H1 (cell line): ENCODE data around the gene SYDE1. TPM values are rescaled to one million over a fixed set of nuclear protein-coding genes. Genes with fewer than 3 reads are reported as not detected.

Source experiments
- CBX8 ChIP-seq: fragments of 300-800, 300-1000 bp; sonication (generic); IDR thresholded peaks from 2 replicates; pipeline ENCODE4 v1.7.1; 2016; ENCODE audit warnings: low read depth, low read length, borderline replicate concordance
- E2F6 ChIP-seq: IDR thresholded peaks from 2 replicates; pipeline ENCODE4 v1.6.1; 2012; ENCODE audit warnings: inconsistent platforms
- EGR1 ChIP-seq: IDR thresholded peaks from 2 replicates; pipeline ENCODE4 v1.6.1; 2011; ENCODE audit warnings: low read depth, low read length, borderline replicate concordance
- polyA plus RNA-seq, 7 experiments: library from polyadenylated mRNA; depleted of rRNA in 3 of 7; stranded (reverse) in 5 of 7; unstranded in 2 of 7; fragments of >200 nt in 5 of 7; fragments of 200-250 nt in 2 of 7; gene quantifications; 1 replicate in 5 of 7; 2 replicates in 1 of 7; 4 replicates in 1 of 7; pipeline versions ENCODE4 v1.2.1 to v1.2.3, GENCODE V29; 2011 to 2013; ENCODE audit warnings: missing spikeins in 2 of 7, mixed read lengths in 2 of 7
- total RNA-seq: library from RNA; stranded (reverse); fragmentation: NEBNext Ultra II Directional; extraction: Animal tissue kit (Norgen Biotek cat#: 25700); gene quantifications from 2 replicates; pipeline ENCODE4 v1.2.1, GENCODE V29; 2021

SYDE1 gene
- total and polyA plus RNA-seq, 2 of the 8 experiments (the other 6 are each of a cell fraction or from before 2014, with no cell fraction given): 12.0 to 16.8 TPM

GRCh38 chr19:15087182-15087581 lies 20.0 kb upstream of the SYDE1 start (continued):
- TF ChIP-seq E2F6 (no peak), CBX8 (no peak), EGR1 (no peak)
